Measurements from ENCODE around the gene TBC1D3B. TPM values are rescaled to one million over a fixed set of nuclear protein-coding genes. Genes with fewer than 3 reads are reported as not detected.
"Not testable (repeated sequence)": the region's sequence is repeated elsewhere in the genome, so short reads cannot be mapped to it uniquely, and the experiment has no call there.

Gene TBC1D3B
- total RNA-seq, 2 experiments from 2014 or later = 2.0 to 2.6 TPM

- H3K27me3 Mint-ChIP-seq = peaks cover 39% of the 10 kb centered on the region
- not testable (repeated sequence) for H3K27ac Mint-ChIP-seq, H3K36me3 Mint-ChIP-seq, DNase-seq, H3K9me3 Mint-ChIP-seq, H3K4me3 Mint-ChIP-seq
- peaks cover 16% of the 10 kb centered on the region for H3K4me1 Mint-ChIP-seq
Measured at GRCh38 chr17:36206486-36206821, 30.0 kb upstream of the TBC1D3B start.

- no peak for DNase-seq
- peaks cover 17% of the 10 kb centered on the region for H3K4me1 Mint-ChIP-seq
- H3K4me3 Mint-ChIP-seq = no peak overlapping the region
- H3K36me3 Mint-ChIP-seq = no peaks in the 10 kb centered on the region
- H3K27ac Mint-ChIP-seq = no peak overlapping the region
- no peaks in the 10 kb centered on the region for H3K9me3 Mint-ChIP-seq
- H3K27me3 Mint-ChIP-seq = peaks cover 38% of the 10 kb centered on the region
Measured at GRCh38 chr17:36205637-36206485, 29.4 kb upstream of the TBC1D3B start.

- peaks cover 38% of the 10 kb centered on the region for H3K27me3 Mint-ChIP-seq
- DNase-seq = no peak
- H3K36me3 Mint-ChIP-seq = no peaks in the 10 kb centered on the region
- H3K4me1 Mint-ChIP-seq = peaks cover 17% of the 10 kb centered on the region
- no peaks in the 10 kb centered on the region for H3K9me3 Mint-ChIP-seq
- no peak overlapping the region for H3K4me3 Mint-ChIP-seq
- no peak overlapping the region for H3K27ac Mint-ChIP-seq
Measured at GRCh38 chr17:36204724-36205500, 28.5 kb upstream of the TBC1D3B start.

GRCh38 chr17:36203335-36203734, 26.9 kb upstream of the TBC1D3B start:
- Mint-ChIP-seq H3K4me1 (peaks cover 29% of the 10 kb centered on the region), H3K9me3 (no peaks in the 10 kb centered on the region), H3K4me3 (no peak overlapping the region), H3K36me3 (no peaks in the 10 kb centered on the region), H3K27me3 (peaks cover 36% of the 10 kb centered on the region), H3K27ac (no peak overlapping the region)
- DNase-seq = no peak

- not testable (repeated sequence) for DNase-seq, H3K27ac Mint-ChIP-seq
Measured at GRCh38 chr17:36201506-36201905, 25.1 kb upstream of the TBC1D3B start.

GRCh38 chr17:36201102-36201501, 24.7 kb upstream of the TBC1D3B start:
- not testable (repeated sequence) for DNase-seq, H3K9me3 Mint-ChIP-seq, H3K36me3 Mint-ChIP-seq, H3K4me3 Mint-ChIP-seq
- Mint-ChIP-seq H3K27me3 (peaks cover 46% of the 10 kb centered on the region), H3K27ac (peak overlapping the region; percentile 34), H3K4me1 (peaks cover 36% of the 10 kb centered on the region)

More at GRCh38 chr17:36201506-36201905, 25.1 kb upstream of the TBC1D3B start:
- peaks cover 34% of the 10 kb centered on the region for H3K4me1 Mint-ChIP-seq
- not testable (repeated sequence) for H3K9me3 Mint-ChIP-seq, H3K36me3 Mint-ChIP-seq, H3K4me3 Mint-ChIP-seq
- peaks cover 46% of the 10 kb centered on the region for H3K27me3 Mint-ChIP-seq

- no peaks in the 10 kb centered on the region for H3K36me3 Mint-ChIP-seq
- H3K9me3 Mint-ChIP-seq = no peaks in the 10 kb centered on the region
- H3K4me3 Mint-ChIP-seq = no peak overlapping the region
- DNase-seq = peak; percentile 53
- peak overlapping the region; percentile 57 for H3K27ac Mint-ChIP-seq
- peaks cover 36% of the 10 kb centered on the region for H3K4me1 Mint-ChIP-seq
- H3K27me3 Mint-ChIP-seq = peaks cover 47% of the 10 kb centered on the region
Measured at GRCh38 chr17:36198831-36199465, 22.5 kb upstream of the TBC1D3B start.

GRCh38 chr17:36197387-36197703, 20.9 kb upstream of the TBC1D3B start:
- Mint-ChIP-seq H3K36me3 (no peaks in the 10 kb centered on the region), H3K4me1 (peaks cover 39% of the 10 kb centered on the region), H3K27ac (no peak overlapping the region), H3K9me3 (no peaks in the 10 kb centered on the region), H3K4me3 (no peak overlapping the region), H3K27me3 (peaks cover 48% of the 10 kb centered on the region)
- no peak for DNase-seq

GRCh38 chr17:36196131-36196486, 19.7 kb upstream of the TBC1D3B start:
- H3K27ac Mint-ChIP-seq = peak overlapping the region; percentile 8
- H3K4me3 Mint-ChIP-seq = no peak overlapping the region
- DNase-seq = no peak
- H3K4me1 Mint-ChIP-seq = peaks cover 33% of the 10 kb centered on the region
- peaks cover 42% of the 10 kb centered on the region for H3K27me3 Mint-ChIP-seq
- no peaks in the 10 kb centered on the region for H3K36me3 Mint-ChIP-seq
- no peaks in the 10 kb centered on the region for H3K9me3 Mint-ChIP-seq

- no peak for DNase-seq
- Mint-ChIP-seq H3K27ac (no peak overlapping the region), H3K9me3 (no peaks in the 10 kb centered on the region), H3K4me1 (peaks cover 32% of the 10 kb centered on the region), H3K27me3 (peaks cover 44% of the 10 kb centered on the region), H3K36me3 (no peaks in the 10 kb centered on the region), H3K4me3 (no peak overlapping the region)
Measured at GRCh38 chr17:36195434-36196130, 19.1 kb upstream of the TBC1D3B start.

GRCh38 chr17:36194832-36195433, 18.5 kb upstream of the TBC1D3B start:
- not testable (repeated sequence) for H3K27ac Mint-ChIP-seq, H3K4me3 Mint-ChIP-seq, DNase-seq, H3K36me3 Mint-ChIP-seq, H3K9me3 Mint-ChIP-seq
- Mint-ChIP-seq H3K4me1 (peaks cover 34% of the 10 kb centered on the region), H3K27me3 (peaks cover 46% of the 10 kb centered on the region)

GRCh38 chr17:36194147-36194831, 17.9 kb upstream of the TBC1D3B start:
- not testable (repeated sequence) for H3K4me3 Mint-ChIP-seq, H3K36me3 Mint-ChIP-seq, DNase-seq, H3K9me3 Mint-ChIP-seq, H3K27ac Mint-ChIP-seq
- Mint-ChIP-seq H3K27me3 (peaks cover 47% of the 10 kb centered on the region), H3K4me1 (peaks cover 32% of the 10 kb centered on the region)

GRCh38 chr17:36193216-36193775, 16.9 kb upstream of the TBC1D3B start:
- H3K27ac Mint-ChIP-seq = no peak overlapping the region
- H3K9me3 Mint-ChIP-seq = no peaks in the 10 kb centered on the region
- no peak for DNase-seq
- peaks cover 47% of the 10 kb centered on the region for H3K27me3 Mint-ChIP-seq
- peaks cover 30% of the 10 kb centered on the region for H3K4me1 Mint-ChIP-seq
- H3K4me3 Mint-ChIP-seq = no peak overlapping the region
- no peaks in the 10 kb centered on the region for H3K36me3 Mint-ChIP-seq
